H9 (cell line): ENCODE data around the gene PNPLA2. TPM values are rescaled to one million over a fixed set of nuclear protein-coding genes. Genes with fewer than 3 reads are reported as not detected.

Source experiments
- DNase-seq: peaks from one replicate; pipeline ENCODE4 v3.0.0-alpha.2; 2017
- H2AFZ ChIP-seq: one replicate; pipeline ENCODE4 v1.6.1; 2013; ENCODE audit warnings: mild to moderate bottlenecking, low read length, control low read depth, moderate library complexity
- H2AK5ac ChIP-seq: 2 replicates; pipeline ENCODE4 v1.6.1; 2013; ENCODE audit warnings: low read length, control low read depth, mixed read lengths; ENCODE audit not compliant: insufficient read length
- H2BK120ac ChIP-seq: one replicate; pipeline ENCODE4 v1.6.1; 2013; ENCODE audit warnings: low read depth, mild to moderate bottlenecking, low read length, control low read depth, inconsistent platforms; ENCODE audit not compliant: poor library complexity, severe bottlenecking
- H2BK12ac ChIP-seq: 2 replicates; pipeline ENCODE4 v1.6.1; 2013; ENCODE audit warnings: low read length, control low read depth, mixed read lengths, low read depth; ENCODE audit not compliant: insufficient read length
- H2BK15ac ChIP-seq: 2 replicates; pipeline ENCODE4 v1.6.1; 2013; ENCODE audit warnings: low read depth, low read length, control low read depth
- H2BK20ac ChIP-seq: one replicate; pipeline ENCODE4 v1.6.1; 2013; ENCODE audit warnings: low read depth, mild to moderate bottlenecking, low read length, control low read depth, inconsistent platforms; ENCODE audit not compliant: poor library complexity, severe bottlenecking
- H2BK5ac ChIP-seq: 2 replicates; pipeline ENCODE4 v1.6.1; 2013; ENCODE audit warnings: low read length, control low read depth, mixed read lengths; ENCODE audit not compliant: insufficient read length
- H3K14ac ChIP-seq: 2 replicates; pipeline ENCODE4 v1.6.1; 2013; ENCODE audit warnings: low read length, control low read depth; ENCODE audit not compliant: insufficient read depth
- H3K18ac ChIP-seq: 2 replicates; pipeline ENCODE4 v1.6.1; 2013; ENCODE audit warnings: low read depth, mild to moderate bottlenecking, mixed read lengths, low read length, control low read depth; ENCODE audit not compliant: insufficient read length
- H3K23ac ChIP-seq: 2 replicates; pipeline ENCODE4 v1.6.1; 2013; ENCODE audit warnings: low read length, control low read depth, mixed read lengths, low read depth; ENCODE audit not compliant: insufficient read length
- H3K23me2 ChIP-seq: 2 replicates; pipeline ENCODE4 v1.6.1; 2013; ENCODE audit warnings: low read depth, mild to moderate bottlenecking, mixed read lengths, low read length, control low read depth; ENCODE audit not compliant: insufficient read length, poor library complexity, severe bottlenecking
- H3K27ac ChIP-seq: 2 replicates; pipeline ENCODE4 v1.5.1; 2013; ENCODE audit warnings: low read length, control low read depth, mixed read lengths, low read depth; ENCODE audit not compliant: insufficient read length
- H3K27me3 ChIP-seq: 2 replicates; pipeline ENCODE4 v1.6.1; 2013; ENCODE audit warnings: low read length, control low read depth, inconsistent platforms; ENCODE audit not compliant: insufficient read depth
- H3K4ac ChIP-seq: 2 replicates; pipeline ENCODE4 v1.6.1; 2013; ENCODE audit warnings: low read depth, mild to moderate bottlenecking, control low read depth, inconsistent platforms, low read length, moderate library complexity
- H3K4me1 ChIP-seq: 2 replicates; pipeline ENCODE4 v1.6.1; 2013; ENCODE audit warnings: low read length, control low read depth, inconsistent platforms; ENCODE audit not compliant: insufficient read depth
- H3K4me2 ChIP-seq: 2 replicates; pipeline ENCODE4 v1.6.1; 2013; ENCODE audit warnings: low read length, control low read depth, mixed read lengths; ENCODE audit not compliant: insufficient read length, insufficient read depth
- H3K56ac ChIP-seq: 2 replicates; pipeline ENCODE4 v1.6.1; 2013; ENCODE audit warnings: low read depth, mild to moderate bottlenecking, mixed read lengths, low read length, control low read depth; ENCODE audit not compliant: insufficient read length
- H3K79me1 ChIP-seq: 2 replicates; pipeline ENCODE4 v1.6.1; 2013; ENCODE audit warnings: low read depth, mild to moderate bottlenecking, moderate library complexity, low read length, control low read depth, inconsistent platforms; ENCODE audit not compliant: insufficient read depth, poor library complexity, severe bottlenecking
- H3K79me2 ChIP-seq: 2 replicates; pipeline ENCODE4 v1.6.1; 2013; ENCODE audit warnings: low read length, control low read depth, inconsistent platforms; ENCODE audit not compliant: insufficient read depth
- H3K9ac ChIP-seq: 2 replicates; pipeline ENCODE4 v1.6.1; 2013; ENCODE audit warnings: low read length, control low read depth, mixed read lengths; ENCODE audit not compliant: insufficient read length; ENCODE audit errors: extremely low read depth
- H3K9me3 ChIP-seq: one replicate; pipeline ENCODE4 v1.6.1; 2013; ENCODE audit warnings: low read depth, low read length, inconsistent platforms; ENCODE audit not compliant: control insufficient read depth
- H3T11ph ChIP-seq: one replicate; pipeline ENCODE4 v1.6.1; 2013; ENCODE audit warnings: mild to moderate bottlenecking, low read length, control low read depth, inconsistent platforms
- H4K20me1 ChIP-seq: one replicate; pipeline ENCODE4 v1.6.1; 2013; ENCODE audit not compliant: control insufficient read depth, insufficient read length, insufficient read depth
- H4K5ac ChIP-seq: 2 replicates; pipeline ENCODE4 v1.6.1; 2013; ENCODE audit warnings: low read depth, mild to moderate bottlenecking, mixed read lengths, low read length, control low read depth; ENCODE audit not compliant: insufficient read length
- H4K8ac ChIP-seq: replicated peaks from 2 replicates; pipeline ENCODE4 v1.6.1; 2013; ENCODE audit warnings: low read length, control low read depth, mixed read lengths, low read depth; ENCODE audit not compliant: insufficient read length
- H4K91ac ChIP-seq: 2 replicates; pipeline ENCODE4 v1.6.1; 2013; ENCODE audit warnings: low read depth, mild to moderate bottlenecking, moderate library complexity, mixed read lengths, low read length, control low read depth; ENCODE audit not compliant: insufficient read length
- H3K27ac Mint-ChIP-seq, 3 experiments: 2 replicates in 2 of 3; 3 replicates in 1 of 3; pipeline ENCODE4 v1.8.0; 2020 to 2021; ENCODE audit warnings: mixed read lengths in 3 of 3, mild to moderate bottlenecking in 1 of 3, moderate library complexity in 1 of 3
- H3K27me3 Mint-ChIP-seq: 2 replicates; pipeline ENCODE4 v1.8.0; 2021; ENCODE audit warnings: low read depth, mild to moderate bottlenecking, moderate library complexity, mixed read lengths
- H3K36me3 Mint-ChIP-seq, 3 experiments: 2 replicates in 2 of 3; 3 replicates in 1 of 3; pipeline ENCODE4 v1.8.0; 2020 to 2021; ENCODE audit warnings: low read depth in 3 of 3, mixed read lengths in 3 of 3; ENCODE audit not compliant: insufficient read depth in 1 of 3
- H3K4me1 Mint-ChIP-seq, 2 experiments: 2 replicates each; pipeline ENCODE4 v1.8.0; 2020; ENCODE audit warnings: mixed read lengths in 2 of 2
- H3K4me3 Mint-ChIP-seq, 2 experiments: 2 replicates in 1 of 2; 3 replicates in 1 of 2; pipeline ENCODE4 v1.8.0; 2020 to 2021; ENCODE audit warnings: mild to moderate bottlenecking in 2 of 2, mixed read lengths in 2 of 2, moderate library complexity in 1 of 2
- H3K9me3 Mint-ChIP-seq, 2 experiments: 2 replicates in 1 of 2; 3 replicates in 1 of 2; pipeline ENCODE4 v1.8.0; 2020; ENCODE audit warnings: mild to moderate bottlenecking in 2 of 2, mixed read lengths in 2 of 2, moderate library complexity in 1 of 2
- WGBS: extraction: QIAGEN DNeasy Blood & Tissue Kit; methylation state at CpG from one replicate; pipeline ENCODE4 v1.1.7; 2013; ENCODE audit warnings: missing lambda C conversion rate, low lambda C conversion rate, mixed read lengths; ENCODE audit not compliant: insufficient read length; ENCODE audit errors: extremely low coverage; 5-methylcytosine and 5-hydroxymethylcytosine counted together
- total RNA-seq: library from RNA; stranded (reverse); gene quantifications from 2 replicates; pipeline ENCODE4 v1.2.1, GENCODE V29; 2021
- TF ChIP-seq, protein P1 (sequence below): fragments of 200-600 bp; sonication (generic); conservative IDR thresholded peaks from 3 replicates; pipeline ENCODE4 v1.8.0; 2021; ENCODE audit warnings: antibody characterized with exemption, mild to moderate bottlenecking

The PNPLA2 gene
- total RNA-seq, 1 experiment from 2014 or later: 67.3 TPM

DNA sequence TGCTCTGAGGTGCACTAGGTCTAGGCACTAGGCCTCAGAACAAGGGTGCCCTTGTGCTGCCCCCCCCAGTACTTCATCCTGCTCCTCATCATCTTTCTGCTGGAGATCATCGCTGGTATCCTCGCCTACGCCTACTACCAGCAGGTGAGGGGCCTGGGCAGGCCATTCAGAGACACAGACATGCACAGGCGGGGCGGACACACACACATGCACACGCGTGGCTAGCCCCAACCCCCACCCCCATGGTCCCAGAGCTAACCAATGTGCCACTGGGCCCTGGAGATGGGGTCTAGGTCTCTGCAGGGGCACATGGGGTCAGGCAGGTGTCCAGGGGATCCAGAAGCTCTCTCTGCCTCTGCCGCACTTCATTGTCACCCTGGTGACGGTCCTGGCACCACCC lies 18.0 kb downstream of the PNPLA2 start:
- Mint-ChIP-seq H3K4me1 (peaks cover 21 to 35% of the 10 kb centered on the region in 2 experiments), H3K27ac (no peak overlapping the region), H3K4me3 (no peak overlapping the region), H3K27me3 (peaks cover 7% of the 10 kb centered on the region), H3K9me3 (no peaks in the 10 kb centered on the region), H3K36me3 (peaks cover 10 to 54% (median 46%) of the 10 kb centered on the region in 3 experiments; a peak in 6 of 7 replicates)
- H3K79me1 ChIP-seq: no peaks in the 10 kb centered on the region
- H2BK12ac ChIP-seq: no peak overlapping the region
- DNase-seq: no peak
- H3K18ac ChIP-seq: no peak overlapping the region
- H3K27ac ChIP-seq: no peak overlapping the region
- H2BK5ac ChIP-seq: no peak overlapping the region
- no peak overlapping the region for H3K56ac ChIP-seq
- H3T11ph ChIP-seq: no peak overlapping the region
- no peaks in the 10 kb centered on the region for H3K4me1 ChIP-seq
- no peaks in the 10 kb centered on the region for H3K9me3 ChIP-seq
- TF ChIP-seq, protein P1, sequence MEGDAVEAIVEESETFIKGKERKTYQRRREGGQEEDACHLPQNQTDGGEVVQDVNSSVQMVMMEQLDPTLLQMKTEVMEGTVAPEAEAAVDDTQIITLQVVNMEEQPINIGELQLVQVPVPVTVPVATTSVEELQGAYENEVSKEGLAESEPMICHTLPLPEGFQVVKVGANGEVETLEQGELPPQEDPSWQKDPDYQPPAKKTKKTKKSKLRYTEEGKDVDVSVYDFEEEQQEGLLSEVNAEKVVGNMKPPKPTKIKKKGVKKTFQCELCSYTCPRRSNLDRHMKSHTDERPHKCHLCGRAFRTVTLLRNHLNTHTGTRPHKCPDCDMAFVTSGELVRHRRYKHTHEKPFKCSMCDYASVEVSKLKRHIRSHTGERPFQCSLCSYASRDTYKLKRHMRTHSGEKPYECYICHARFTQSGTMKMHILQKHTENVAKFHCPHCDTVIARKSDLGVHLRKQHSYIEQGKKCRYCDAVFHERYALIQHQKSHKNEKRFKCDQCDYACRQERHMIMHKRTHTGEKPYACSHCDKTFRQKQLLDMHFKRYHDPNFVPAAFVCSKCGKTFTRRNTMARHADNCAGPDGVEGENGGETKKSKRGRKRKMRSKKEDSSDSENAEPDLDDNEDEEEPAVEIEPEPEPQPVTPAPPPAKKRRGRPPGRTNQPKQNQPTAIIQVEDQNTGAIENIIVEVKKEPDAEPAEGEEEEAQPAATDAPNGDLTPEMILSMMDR: no peak
- no peak overlapping the region for H2BK120ac ChIP-seq
- no peak overlapping the region for H4K8ac ChIP-seq
- no peak overlapping the region for H2AFZ ChIP-seq
- peaks cover 2% of the 10 kb centered on the region; the same call in 1 of the 2 replicates for H3K27me3 ChIP-seq
- no peak overlapping the region for H3K14ac ChIP-seq
- no peak overlapping the region for H4K5ac ChIP-seq
- H3K4ac ChIP-seq: no peak overlapping the region
- no peak overlapping the region for H4K91ac ChIP-seq
- no peak overlapping the region for H2BK20ac ChIP-seq
- H3K79me2 ChIP-seq: no peaks in the 10 kb centered on the region; the same call in 1 of the 2 replicates
- H3K23ac ChIP-seq: no peak overlapping the region
- H2AK5ac ChIP-seq: no peak overlapping the region
- WGBS: no CpG with 5 or more reads among the region's 9 CpGs
- H4K20me1 ChIP-seq: no peaks in the 10 kb centered on the region
- peaks cover 8% of the 10 kb centered on the region for H3K23me2 ChIP-seq
- no peak overlapping the region for H3K9ac ChIP-seq
- no peak overlapping the region for H2BK15ac ChIP-seq
- H3K4me2 ChIP-seq: no peak overlapping the region
